ENCODE results near the gene RDH16. TPM values are rescaled to one million over a fixed set of nuclear protein-coding genes. Genes with fewer than 3 reads are reported as not detected.

RDH16 gene
- total and polyA plus RNA-seq, 2 donors (not counting 3 experiments of a cell fraction or from before 2014, with no cell fraction given) = 0.08 to 0.29 TPM

Other genes with a start within 250 kb of the RDH16 start
- 886 and 892 TPM in 2 replicates for gene NACA, start 232.3 kb downstream of the RDH16 start, total RNA-seq
- gene NACA, start 232.3 kb downstream of the RDH16 start, polyA plus RNA-seq = 130 and 260 TPM in 2 replicates
- gene PRIM1, start 205.3 kb downstream of the RDH16 start, total RNA-seq = 12.1 and 13.4 TPM in 2 replicates
- gene PRIM1, start 205.3 kb downstream of the RDH16 start, polyA plus RNA-seq = 8.0 and 10.9 TPM in 2 replicates
- not detected in 2 replicates for gene HSD17B6, start 194.3 kb downstream of the RDH16 start, total RNA-seq
- 0.25 TPM in 1 of 2 replicates, not detected in the other for gene HSD17B6, start 194.3 kb downstream of the RDH16 start, polyA plus RNA-seq
- gene SDR9C7, start 23.2 kb downstream of the RDH16 start, total RNA-seq = not detected in 2 replicates
- gene SDR9C7, start 23.2 kb downstream of the RDH16 start, polyA plus RNA-seq = not detected in 2 replicates
- 8.1 and 8.5 TPM in 2 replicates for gene ZBTB39, start 48.9 kb upstream of the RDH16 start, total RNA-seq
- gene ZBTB39, start 48.9 kb upstream of the RDH16 start, polyA plus RNA-seq = 5.9 TPM in 2 replicates
- gene TAC3, start 58.9 kb upstream of the RDH16 start, total RNA-seq = not detected in 2 replicates
- gene TAC3, start 58.9 kb upstream of the RDH16 start, polyA plus RNA-seq = not detected in 2 replicates
- gene MYO1A, start 92.5 kb upstream of the RDH16 start, total RNA-seq = not detected in 2 replicates
- not detected in 2 replicates for gene MYO1A, start 92.5 kb upstream of the RDH16 start, polyA plus RNA-seq
- gene NEMP1, start 121.2 kb upstream of the RDH16 start, total RNA-seq = 21.5 and 27.7 TPM in 2 replicates
- gene NEMP1, start 121.2 kb upstream of the RDH16 start, polyA plus RNA-seq = 9.0 and 10.8 TPM in 2 replicates
- 13.4 and 15.9 TPM in 2 replicates for gene NAB2, start 131.5 kb upstream of the RDH16 start, total RNA-seq
- gene NAB2, start 131.5 kb upstream of the RDH16 start, polyA plus RNA-seq = 14.6 and 19.5 TPM in 2 replicates
- gene STAT6, start 153.8 kb upstream of the RDH16 start, total RNA-seq = 101 and 136 TPM in 2 replicates
- 147 and 164 TPM in 2 replicates for gene STAT6, start 153.8 kb upstream of the RDH16 start, polyA plus RNA-seq
- gene LRP1, start 170.9 kb upstream of the RDH16 start, total RNA-seq = 3.8 and 4.6 TPM in 2 replicates
- gene LRP1, start 170.9 kb upstream of the RDH16 start, polyA plus RNA-seq = 1.5 and 1.6 TPM in 2 replicates
- not detected in 2 replicates for gene LRP1-AS, start 190.0 kb upstream of the RDH16 start, total RNA-seq
- not detected in 2 replicates for gene LRP1-AS, start 190.0 kb upstream of the RDH16 start, polyA plus RNA-seq